Urinary bladder (tissue), 4 donors: ENCODE data around the gene GPX6. TPM values are rescaled to one million over a fixed set of nuclear protein-coding genes. Genes with fewer than 3 reads are reported as not detected.
A peak's percentile ranks its signal among the peaks of the same experiment; 100 is the strongest.
"Not testable (repeated sequence)": the region's sequence is repeated elsewhere in the genome, so short reads cannot be mapped to it uniquely, and the experiment has no call there.

ENCODE experiments used
- DNase-seq: peaks from one replicate; pipeline ENCODE4 v3.0.0-alpha.2; 2015; ENCODE audit errors: extremely low spot score
- H3K27ac ChIP-seq: one replicate; pipeline ENCODE4 v1.5.1; 2013; ENCODE audit warnings: low read depth, mild to moderate bottlenecking, moderate library complexity
- H3K36me3 ChIP-seq: one replicate; pipeline ENCODE4 v1.6.1; 2013; ENCODE audit warnings: mild to moderate bottlenecking, moderate library complexity; ENCODE audit not compliant: insufficient read depth
- H3K4me1 ChIP-seq: one replicate; pipeline ENCODE4 v1.6.1; 2013; ENCODE audit warnings: mild to moderate bottlenecking, moderate library complexity; ENCODE audit not compliant: insufficient read depth
- H3K4me3 ChIP-seq: one replicate; pipeline ENCODE4 v1.5.1; 2013; ENCODE audit warnings: low read depth, low read length
- WGBS: extraction: QIAGEN DNeasy Blood & Tissue Kit; methylation state at CpG from one replicate; pipeline ENCODE4 v1.1.7; 2013; 5-methylcytosine and 5-hydroxymethylcytosine counted together
- polyA plus RNA-seq: library from polyadenylated mRNA; stranded (reverse); fragments of 200-250 nt; gene quantifications from one replicate; pipeline ENCODE4 v1.2.3, GENCODE V29; 2013
- total RNA-seq: library from RNA; depleted of rRNA; stranded (reverse); fragments of >200 nt; gene quantifications from one replicate; pipeline ENCODE4 v1.2.3, GENCODE V29; 2014
- donor health status: healthy with polysubstance abuse.
- donor health status: healthy.

GPX6 gene
- total and polyA plus RNA-seq, 2 donors: not detected

DNA sequence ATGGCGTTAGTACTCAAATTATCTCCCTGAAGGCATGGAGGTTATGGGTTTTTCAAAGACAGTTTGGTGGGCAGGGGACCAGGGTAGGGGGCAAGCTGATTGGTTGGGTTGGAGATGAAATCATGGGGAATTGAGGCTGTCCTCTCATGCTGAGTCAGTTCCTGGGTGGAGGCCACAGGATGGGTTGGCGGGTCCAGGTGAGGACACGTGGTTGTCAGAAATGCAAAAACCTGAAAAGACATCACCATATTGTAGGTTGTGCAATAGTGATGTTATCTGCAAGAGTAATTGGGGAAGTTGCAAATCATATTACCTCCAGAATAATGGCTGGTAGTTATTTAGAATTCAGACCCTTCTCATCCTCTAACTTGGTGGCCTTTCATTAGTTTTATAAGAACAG lies 30.1 kb downstream of the GPX6 start:
- no peak for DNase-seq
- Histone ChIP-seq H3K27ac (no peak overlapping the region), H3K4me3 (no peak overlapping the region), H3K4me1 (no peaks in the 10 kb centered on the region), H3K36me3 (no peaks in the 10 kb centered on the region)
- WGBS: 94% methylated on average over 3 of the region's 3 CpGs

DNA sequence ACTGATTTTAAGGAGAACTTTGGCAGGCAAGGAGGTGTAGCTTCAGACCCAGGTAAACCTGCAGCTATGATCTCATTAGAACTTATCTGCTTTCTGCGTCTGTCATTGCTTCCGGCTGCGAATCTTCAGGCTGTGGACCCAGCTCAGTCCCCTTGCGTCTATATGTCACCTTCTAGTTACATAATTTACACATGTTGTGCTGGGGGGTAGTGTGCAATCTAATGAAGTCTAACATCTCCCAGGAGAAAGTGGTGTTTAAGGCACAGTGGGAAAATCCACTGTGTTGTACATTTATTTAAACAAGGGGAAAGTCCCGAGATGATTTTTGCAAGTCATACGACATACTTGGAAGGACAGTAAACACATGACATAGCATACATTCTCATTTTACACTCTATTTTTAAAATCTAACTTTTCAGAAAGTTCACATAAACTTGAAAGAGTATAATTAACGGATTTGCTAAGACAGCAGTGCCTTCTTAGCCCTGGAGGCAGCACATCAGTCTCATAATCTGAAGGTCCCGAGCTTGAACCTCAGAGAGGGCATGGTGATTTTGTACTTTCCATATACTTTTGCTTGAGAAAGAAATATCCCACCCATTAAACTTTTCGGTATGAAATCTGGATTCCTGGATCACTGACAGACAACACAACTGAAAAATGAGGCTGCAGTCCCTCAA lies 35.2 kb downstream of the GPX6 start:
- 60% methylated on average over 9 of the region's 9 CpGs for WGBS
- no peak overlapping the region for H3K4me3 ChIP-seq
- no peaks in the 10 kb centered on the region for H3K4me1 ChIP-seq
- no peak overlapping the region for H3K27ac ChIP-seq
- H3K36me3 ChIP-seq: no peaks in the 10 kb centered on the region
- no peak for DNase-seq

DNA sequence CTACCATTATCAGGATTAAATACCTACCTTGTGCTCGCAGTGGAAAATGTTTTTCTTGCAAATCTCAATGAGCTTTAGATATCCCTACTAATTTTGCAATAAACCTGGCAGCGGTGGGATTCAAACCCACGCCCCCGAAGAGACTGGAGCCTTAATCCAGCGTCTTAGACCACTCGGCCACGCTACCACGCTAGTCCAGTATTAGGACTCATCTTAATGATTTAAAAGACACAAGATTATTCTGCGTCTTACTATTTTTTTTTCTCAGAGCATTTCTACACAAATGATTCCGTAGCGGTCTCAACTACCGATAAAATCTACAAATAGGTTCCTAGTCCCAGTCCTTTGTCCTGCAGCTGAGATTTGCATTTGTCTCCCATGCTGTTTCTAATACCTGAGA lies 37.1 kb downstream of the GPX6 start:
- H3K4me3 ChIP-seq: no peak overlapping the region
- no peaks in the 10 kb centered on the region for H3K36me3 ChIP-seq
- no peak overlapping the region for H3K27ac ChIP-seq
- 46% methylated on average over 12 of the region's 12 CpGs for WGBS
- no peaks in the 10 kb centered on the region for H3K4me1 ChIP-seq
- DNase-seq: no peak

DNA sequence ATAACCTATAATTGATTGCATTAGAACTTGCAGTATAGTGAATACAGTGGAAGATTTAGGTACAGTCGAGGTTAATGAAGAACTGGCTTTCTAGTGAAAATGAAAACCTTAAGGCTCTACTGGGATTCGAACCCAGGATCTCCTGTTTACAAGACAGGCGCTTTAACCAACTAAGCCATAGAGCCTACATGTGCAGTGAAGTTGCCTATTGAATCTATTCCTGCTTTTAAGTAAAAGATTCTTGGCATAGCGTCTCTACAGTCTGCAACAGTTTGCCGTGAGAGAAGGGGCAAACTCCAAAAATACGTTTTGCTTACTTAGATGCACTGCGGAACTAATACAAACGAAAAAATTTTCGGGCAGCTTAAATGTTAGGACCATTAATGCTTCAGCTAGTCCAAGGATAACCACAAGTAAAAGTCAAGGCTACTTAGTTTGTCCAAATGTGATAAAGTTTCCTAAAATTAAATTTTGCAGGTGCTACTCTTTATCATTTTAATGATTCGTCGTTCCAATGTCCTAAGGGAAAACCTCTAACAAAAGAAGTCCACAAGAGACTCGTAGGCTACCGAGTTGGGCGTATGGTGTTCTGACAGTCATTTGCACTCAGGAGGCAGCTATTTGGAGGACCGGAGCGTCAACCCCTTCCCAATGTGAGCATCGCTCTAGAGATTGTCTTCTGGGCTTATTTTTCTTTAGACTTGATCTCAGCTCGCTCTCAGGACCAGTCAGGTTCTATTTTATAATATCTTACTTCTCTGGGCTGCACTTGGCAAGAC lies 41.0 kb downstream of the GPX6 start:
- Histone ChIP-seq H3K36me3 (no peaks in the 10 kb centered on the region), H3K4me1 (no peaks in the 10 kb centered on the region), H3K4me3 (no peak overlapping the region), H3K27ac (no peak overlapping the region)
- peak; percentile 64 for DNase-seq
- 5% methylated on average over 18 of the region's 18 CpGs for WGBS

DNA sequence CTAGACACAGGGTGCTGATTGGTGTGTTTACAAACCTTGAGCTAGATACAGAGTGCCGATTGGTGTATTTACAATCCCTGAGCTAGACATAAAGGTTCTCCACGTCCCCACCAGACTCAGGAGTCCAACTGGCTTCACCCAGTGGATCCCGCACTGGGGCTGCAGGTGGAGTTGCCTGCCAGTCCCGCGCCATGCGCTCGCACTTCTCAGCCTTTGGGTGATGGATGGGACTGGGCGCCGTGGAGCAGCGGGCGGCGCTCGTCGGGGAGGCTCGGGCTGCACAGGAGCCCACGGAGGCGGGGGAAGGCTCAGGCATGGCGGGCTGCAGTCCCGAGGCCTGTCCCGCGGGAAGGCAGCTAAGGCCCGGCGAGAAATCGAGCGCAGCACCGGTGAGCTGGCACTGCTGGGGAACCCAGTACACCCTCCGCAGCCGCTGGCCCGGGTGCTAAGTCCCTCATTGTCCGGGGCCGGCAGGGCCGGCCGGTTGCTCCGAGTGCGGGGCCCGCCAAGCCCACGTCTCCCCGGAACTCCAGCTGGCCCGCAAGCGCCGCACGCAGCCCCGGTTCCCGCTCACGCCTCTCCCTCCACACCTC lies 46.3 kb downstream of the GPX6 start:
- H3K27ac ChIP-seq, DNase-seq, H3K4me1 ChIP-seq, H3K36me3 ChIP-seq, H3K4me3 ChIP-seq: not testable (repeated sequence)
- 92% methylated on average over 45 of the region's 45 CpGs for WGBS

DNA sequence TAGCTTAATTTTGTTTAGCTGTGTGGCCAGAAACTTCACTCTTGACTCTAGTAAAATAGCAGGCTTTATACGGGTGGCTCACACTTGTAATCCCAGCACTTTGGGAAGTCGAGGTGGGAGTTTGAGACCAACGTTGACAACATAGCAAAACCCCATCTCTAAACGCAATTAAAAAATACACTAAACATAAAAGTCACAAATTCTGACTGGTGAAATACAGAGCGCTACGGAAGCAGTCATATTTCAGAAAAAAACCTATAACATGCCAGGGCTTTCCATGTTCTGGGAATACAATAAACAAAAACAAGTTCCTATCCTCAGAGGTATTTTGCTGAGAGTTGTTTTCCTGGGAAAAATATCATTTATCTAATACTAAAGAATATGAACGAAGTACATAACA lies 47.5 kb downstream of the GPX6 start:
- Histone ChIP-seq H3K4me3 (no peak overlapping the region), H3K36me3 (no peaks in the 10 kb centered on the region), H3K27ac (no peak overlapping the region), H3K4me1 (no peaks in the 10 kb centered on the region)
- 72% methylated on average over 7 of the region's 7 CpGs for WGBS
- DNase-seq: no peak

DNA sequence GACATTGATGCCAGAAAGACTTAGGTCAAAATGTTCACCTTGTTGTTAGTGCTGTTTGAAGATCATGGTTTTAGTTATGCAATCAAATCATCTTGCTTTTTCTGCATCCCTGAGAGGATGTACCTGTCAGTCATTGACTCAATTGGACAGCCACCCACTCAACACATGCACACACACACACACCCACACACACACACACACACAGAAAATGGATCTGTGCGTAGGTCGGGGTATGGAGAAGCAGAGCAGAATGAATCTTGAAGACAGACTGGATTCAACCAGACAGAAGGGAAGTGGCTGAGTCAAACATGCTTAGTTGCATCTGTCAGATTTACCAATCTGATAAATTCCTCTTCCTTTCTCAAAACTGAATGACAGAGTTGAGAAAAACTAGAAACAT lies 53.2 kb downstream of the GPX6 start:
- H3K27ac ChIP-seq: no peak overlapping the region
- no peaks in the 10 kb centered on the region for H3K36me3 ChIP-seq
- 45% methylated on average over 2 of the region's 2 CpGs for WGBS
- no peak for DNase-seq
- no peak overlapping the region for H3K4me3 ChIP-seq
- no peaks in the 10 kb centered on the region for H3K4me1 ChIP-seq

DNA sequence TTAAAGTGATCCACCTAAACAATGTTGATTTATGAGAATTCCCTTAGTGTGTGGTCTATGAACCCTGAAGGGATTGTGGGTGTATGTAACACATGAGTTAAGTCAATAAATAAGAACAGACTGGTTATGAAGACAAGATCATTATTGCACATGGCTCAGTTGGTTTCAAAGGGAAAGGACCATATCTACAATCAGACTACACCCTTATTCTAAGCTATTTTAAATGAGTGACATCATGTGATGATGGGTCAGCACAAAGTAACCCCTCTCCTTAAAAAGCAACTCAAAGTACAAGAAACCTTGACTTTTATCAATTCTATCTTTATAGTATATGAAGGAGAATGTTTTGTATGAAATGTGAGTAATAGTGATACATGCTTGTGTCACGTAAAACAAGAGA lies 57.0 kb downstream of the GPX6 start:
- H3K4me3 ChIP-seq: no peak overlapping the region
- 63% methylated on average over 1 of the region's 1 CpG for WGBS
- H3K27ac ChIP-seq: no peak overlapping the region
- no peaks in the 10 kb centered on the region for H3K36me3 ChIP-seq
- DNase-seq: peak; percentile 53
- H3K4me1 ChIP-seq: no peaks in the 10 kb centered on the region

Other genes with a start within 250 kb of the GPX6 start
- 35.1 TPM for gene ZSCAN26, start 248.7 kb downstream of the GPX6 start, total RNA-seq
- gene ZSCAN26, start 248.7 kb downstream of the GPX6 start, polyA plus RNA-seq: 15.5 TPM
- gene PGBD1, start 234.2 kb downstream of the GPX6 start, total RNA-seq: 8.7 TPM
- 4.7 TPM for gene PGBD1, start 234.2 kb downstream of the GPX6 start, polyA plus RNA-seq
- gene ZSCAN31, start 179.6 kb downstream of the GPX6 start, total RNA-seq: 21.5 TPM
- gene ZSCAN31, start 179.6 kb downstream of the GPX6 start, polyA plus RNA-seq: 10.1 TPM
- gene ZKSCAN3, start 165.8 kb downstream of the GPX6 start, total RNA-seq: 7.5 TPM
- 3.1 TPM for gene ZKSCAN3, start 165.8 kb downstream of the GPX6 start, polyA plus RNA-seq
- 14.4 TPM for gene ZSCAN12, start 116.0 kb downstream of the GPX6 start, total RNA-seq
- gene ZSCAN12, start 116.0 kb downstream of the GPX6 start, polyA plus RNA-seq: 4.7 TPM
- 15.5 TPM for gene ZSCAN23, start 72.3 kb downstream of the GPX6 start, total RNA-seq
- 3.5 TPM for gene ZSCAN23, start 72.3 kb downstream of the GPX6 start, polyA plus RNA-seq
- gene GPX5, start 10.1 kb upstream of the GPX6 start, total RNA-seq: not detected
- gene GPX5, start 10.1 kb upstream of the GPX6 start, polyA plus RNA-seq: not detected